ENCODE results near the gene SDF4. TPM values are rescaled to one million over a fixed set of nuclear protein-coding genes. Genes with fewer than 3 reads are reported as not detected.
A peak's percentile ranks its signal among the peaks of the same experiment; 100 is the strongest.

The SDF4 gene
- total RNA-seq, 8 experiments from 2014 or later, result 53.9 to 202 (median 76.8) TPM

- peak in 3 of 8 experiments; percentile 1 to 9 (median 3) for ATAC-seq (replicated peaks in 6 of 8)
- H3K4me1 ChIP-seq (replicated peaks in 1 of 2), result peaks cover 14 to 21% of the 10 kb centered on the region in 2 donors
- in situ Hi-C loops (cut with MboI; ENCODE audit: low pct_unique_long_range_greater_than_20kb in 2 of 9, low sequenced_read_pairs in 9 of 9, unreplicated experiment in 9 of 9), result no loop called here
- H3K27ac ChIP-seq, result no peak overlapping the region
- WGBS, 10 experiments, result 49 to 100% (median 60%) methylated on average over 1 to 7 of the region's 45 CpGs; no CpG with 5 or more reads in 5 of the 10 experiments
- H3K4me3 ChIP-seq, result no peak overlapping the region
These were observed 14.2 kb upstream of the SDF4 start for GRCh38 chr1:1245817-1246576.

- no peak for ATAC-seq (replicated peaks in 6 of 8)
- H3K4me3 ChIP-seq, result no peak overlapping the region
- no peak overlapping the region for H3K27ac ChIP-seq
- in situ Hi-C loops (cut with MboI; ENCODE audit: low pct_unique_long_range_greater_than_20kb in 2 of 9, low sequenced_read_pairs in 9 of 9, unreplicated experiment in 9 of 9), result no loop called here
- WGBS, 10 experiments, result 85% methylated on average over 4 of the region's 23 CpGs; no CpG with 5 or more reads in 9 of the 10 experiments
- peaks cover 17 to 25% of the 10 kb centered on the region in 2 donors for H3K4me1 ChIP-seq (replicated peaks in 1 of 2)
These were observed 13.5 kb upstream of the SDF4 start for GRCh38 chr1:1245178-1245816.

- Histone ChIP-seq H3K4me1 (replicated peaks in 1 of 2) (peaks cover 27 to 32% of the 10 kb centered on the region in 2 donors), H3K27ac (no peak overlapping the region), H3K4me3 (no peak overlapping the region)
- ATAC-seq (replicated peaks in 6 of 8), result peak in 2 of 8 experiments; percentile 1 to 10
- in situ Hi-C loops (cut with MboI; ENCODE audit: low pct_unique_long_range_greater_than_20kb in 2 of 9, low sequenced_read_pairs in 9 of 9, unreplicated experiment in 9 of 9), result no loop called here
- 68 to 80% methylated on average over 1 to 4 of the region's 30 CpGs; no CpG with 5 or more reads in 8 of the 10 experiments for WGBS, 10 experiments
These were observed 12.5 kb upstream of the SDF4 start for GRCh38 chr1:1244192-1244811.

- peaks cover 32 to 35% of the 10 kb centered on the region in 2 donors for H3K4me1 ChIP-seq (replicated peaks in 1 of 2)
- in situ Hi-C loops (cut with MboI; ENCODE audit: low pct_unique_long_range_greater_than_20kb in 2 of 9, low sequenced_read_pairs in 9 of 9, unreplicated experiment in 9 of 9), result no loop called here
- WGBS, 10 experiments, result 29 to 40% methylated on average over 1 to 3 of the region's 23 CpGs; no CpG with 5 or more reads in 8 of the 10 experiments
- H3K4me3 ChIP-seq, result no peak overlapping the region
- no peak overlapping the region for H3K27ac ChIP-seq
- ATAC-seq (replicated peaks in 6 of 8), result peak in 2 of 8 experiments; percentile 5 to 8
These were observed 12.0 kb upstream of the SDF4 start for GRCh38 chr1:1243807-1244191.

- 87 to 100% (median 89%) methylated on average over 3 to 7 of the region's 23 CpGs; no CpG with 5 or more reads in 7 of the 10 experiments for WGBS, 10 experiments
- Histone ChIP-seq H3K27ac (no peak overlapping the region), H3K4me1 (replicated peaks in 1 of 2) (peaks cover 36 to 40% of the 10 kb centered on the region in 2 donors), H3K4me3 (no peak overlapping the region)
- in situ Hi-C loops (cut with MboI; ENCODE audit: low pct_unique_long_range_greater_than_20kb in 2 of 9, low sequenced_read_pairs in 9 of 9, unreplicated experiment in 9 of 9), result no loop called here
- ATAC-seq (replicated peaks in 6 of 8), result no peak
These were observed 11.5 kb upstream of the SDF4 start for GRCh38 chr1:1243266-1243660.

- in situ Hi-C loops (cut with MboI; ENCODE audit: low pct_unique_long_range_greater_than_20kb in 2 of 9, low sequenced_read_pairs in 9 of 9, unreplicated experiment in 9 of 9), result no loop called here
- H3K4me1 ChIP-seq (replicated peaks in 1 of 2), result peaks cover 42 to 46% of the 10 kb centered on the region in 2 donors
- no peak for ATAC-seq (replicated peaks in 6 of 8)
- H3K27ac ChIP-seq, result no peak overlapping the region
- 51 to 87% (median 83%) methylated on average over 1 to 9 of the region's 41 CpGs; no CpG with 5 or more reads in 5 of the 10 experiments for WGBS, 10 experiments
- H3K4me3 ChIP-seq, result no peak overlapping the region
These were observed 10.9 kb upstream of the SDF4 start for GRCh38 chr1:1242461-1243265.

- no peak for ATAC-seq (replicated peaks in 6 of 8)
- Histone ChIP-seq H3K4me1 (replicated peaks in 1 of 2) (peaks cover 51 to 52% of the 10 kb centered on the region in 2 donors), H3K4me3 (no peak overlapping the region), H3K27ac (no peak overlapping the region)
- 84 to 100% methylated on average over 2 to 16 of the region's 26 CpGs; no CpG with 5 or more reads in 8 of the 10 experiments for WGBS, 10 experiments
- in situ Hi-C loops (cut with MboI; ENCODE audit: low pct_unique_long_range_greater_than_20kb in 2 of 9, low sequenced_read_pairs in 9 of 9, unreplicated experiment in 9 of 9), result no loop called here
These were observed 9.9 kb upstream of the SDF4 start for GRCh38 chr1:1241588-1242219.

GRCh38 chr1:1240822-1241587 is 9.2 kb upstream of the SDF4 start:
- peaks cover 48 to 49% of the 10 kb centered on the region in 2 donors for H3K4me1 ChIP-seq (replicated peaks in 1 of 2)
- in situ Hi-C loops (cut with MboI; ENCODE audit: low pct_unique_long_range_greater_than_20kb in 2 of 9, low sequenced_read_pairs in 9 of 9, unreplicated experiment in 9 of 9), result no loop called here
- H3K4me3 ChIP-seq, result no peak overlapping the region
- 73 to 92% (median 75%) methylated on average over 4 to 13 of the region's 23 CpGs; no CpG with 5 or more reads in 7 of the 10 experiments for WGBS, 10 experiments
- no peak overlapping the region for H3K27ac ChIP-seq
- ATAC-seq (replicated peaks in 6 of 8), result peak in 2 of 8 experiments; percentile 1 to 17

- Histone ChIP-seq H3K4me1 (replicated peaks in 1 of 2) (peaks cover 46 to 49% of the 10 kb centered on the region in 2 donors), H3K27ac (no peak overlapping the region), H3K4me3 (no peak overlapping the region)
- 100% methylated on average over 1 of the region's 11 CpGs; no CpG with 5 or more reads in 9 of the 10 experiments for WGBS, 10 experiments
- no peak for ATAC-seq (replicated peaks in 6 of 8)
- in situ Hi-C loops (cut with MboI; ENCODE audit: low pct_unique_long_range_greater_than_20kb in 2 of 9, low sequenced_read_pairs in 9 of 9, unreplicated experiment in 9 of 9), result no loop called here
These were observed 8.5 kb upstream of the SDF4 start for GRCh38 chr1:1240348-1240732.

GRCh38 chr1:1239614-1240347 is 8.0 kb upstream of the SDF4 start:
- in situ Hi-C loops (cut with MboI; ENCODE audit: low pct_unique_long_range_greater_than_20kb in 2 of 9, low sequenced_read_pairs in 9 of 9, unreplicated experiment in 9 of 9), result no loop called here
- Histone ChIP-seq H3K4me3 (no peak overlapping the region), H3K4me1 (replicated peaks in 1 of 2) (peaks cover 46 to 49% of the 10 kb centered on the region in 2 donors), H3K27ac (no peak overlapping the region)
- 0 to 67% (median 60%) methylated on average over 1 to 11 of the region's 30 CpGs; no CpG with 5 or more reads in 4 of the 10 experiments for WGBS, 10 experiments
- peak in 4 of 8 experiments; percentile 1 to 54 (median 32) for ATAC-seq (replicated peaks in 6 of 8)

GRCh38 chr1:1239227-1239613 is 7.4 kb upstream of the SDF4 start:
- WGBS, 10 experiments, result 100% methylated on average over 1 of the region's 15 CpGs; no CpG with 5 or more reads in 9 of the 10 experiments
- Histone ChIP-seq H3K4me3 (no peak overlapping the region), H3K4me1 (replicated peaks in 1 of 2) (peaks cover 46 to 49% of the 10 kb centered on the region in 2 donors), H3K27ac (no peak overlapping the region)
- peak in 4 of 8 experiments; percentile 1 to 42 (median 8) for ATAC-seq (replicated peaks in 6 of 8)
- in situ Hi-C loops (cut with MboI; ENCODE audit: low pct_unique_long_range_greater_than_20kb in 2 of 9, low sequenced_read_pairs in 9 of 9, unreplicated experiment in 9 of 9), result no loop called here

All from motor neuron (in vitro differentiated cells).